GM12892 (cell line): Measurements from ENCODE around the gene ACOT12.

Source experiments
- POLR2A ChIP-seq: IDR thresholded peaks from 2 replicates; pipeline ENCODE4 v1.6.1; 2011; ENCODE audit warnings: low read depth, low read length, control low read depth
- TAF1 ChIP-seq: IDR thresholded peaks from 2 replicates; pipeline ENCODE4 v1.6.1; 2011; ENCODE audit warnings: low read depth, mild to moderate bottlenecking, control low read depth, low read length, borderline replicate concordance

- no peak for TF ChIP-seq TAF1
- TF ChIP-seq POLR2A, result no peak
These were observed 23.0 kb downstream of the ACOT12 start for GRCh38 chr5:81370912-81371311.
